Activated naive CD4-positive, alpha-beta T cell treated with anti-CD3 and anti-CD28 coated beads, Interleukin-2, amount 50 U/mL, for 16 hours (primary cell): Measurements from ENCODE around the gene TRAF3IP1.

Experiments used
- DNase-seq: peaks from one replicate; pipeline ENCODE4 v3.0.0-alpha.2; 2020

Gene TRAF3IP1

DNA sequence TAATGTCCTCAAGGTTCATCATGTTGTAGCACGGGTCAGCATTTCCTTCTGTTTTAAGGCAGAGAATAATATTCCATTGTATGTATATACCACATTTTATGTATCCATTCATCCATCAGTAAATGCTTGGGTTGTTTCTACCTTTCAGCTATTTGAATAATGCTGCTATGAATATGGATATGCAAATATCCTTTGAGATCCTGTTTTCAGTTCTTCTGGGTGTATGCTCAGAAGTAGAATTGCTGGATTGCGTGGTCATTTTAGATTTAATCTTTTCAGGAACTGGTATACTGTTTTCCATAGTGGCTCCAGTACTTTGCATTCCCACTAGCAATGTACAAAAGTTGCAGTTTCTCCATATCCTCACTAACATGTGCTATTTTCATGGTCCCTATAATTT lies 93.0 kb downstream of the TRAF3IP1 start:
- DNase-seq = no peak

DNA sequence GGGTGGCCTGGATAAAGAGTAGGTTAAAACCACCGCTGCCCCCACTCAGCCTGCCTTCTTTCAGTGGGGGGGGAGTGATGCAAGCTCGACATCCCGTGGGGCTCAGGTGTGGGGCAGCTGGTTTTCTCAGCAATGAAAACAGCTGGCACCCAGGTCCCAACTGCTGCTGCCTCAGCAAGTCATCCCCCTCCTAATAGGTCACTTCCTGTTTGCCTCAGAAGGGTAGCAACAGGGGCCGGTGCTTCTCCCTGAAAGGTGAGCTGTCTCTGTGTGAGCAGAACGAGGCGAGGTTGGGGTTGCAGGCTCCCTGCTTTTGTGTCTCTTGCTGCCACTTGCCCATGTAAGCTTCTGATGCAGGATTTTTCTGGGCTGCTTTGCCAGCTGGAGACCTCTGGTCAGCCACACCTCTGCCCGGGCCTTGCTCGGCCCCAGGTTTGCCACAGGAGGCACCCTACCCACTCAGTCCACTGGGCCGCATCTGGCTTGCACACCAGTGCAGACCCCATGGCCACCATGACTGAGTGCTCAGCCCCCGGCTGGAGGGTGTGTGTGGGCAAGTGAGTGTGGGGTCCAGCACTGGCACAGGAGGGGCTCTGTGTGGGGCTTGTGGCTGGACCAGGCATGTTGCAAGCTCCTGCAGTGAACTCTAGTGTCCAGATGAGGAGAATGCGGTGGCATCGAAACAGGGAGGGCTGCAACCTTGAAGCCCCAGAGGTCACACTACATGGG lies 94.9 kb downstream of the TRAF3IP1 start:
- DNase-seq = no peak

GRCh38 chr2:238415893-238416292 lies 95.6 kb downstream of the TRAF3IP1 start:
- no peak for DNase-seq

DNA sequence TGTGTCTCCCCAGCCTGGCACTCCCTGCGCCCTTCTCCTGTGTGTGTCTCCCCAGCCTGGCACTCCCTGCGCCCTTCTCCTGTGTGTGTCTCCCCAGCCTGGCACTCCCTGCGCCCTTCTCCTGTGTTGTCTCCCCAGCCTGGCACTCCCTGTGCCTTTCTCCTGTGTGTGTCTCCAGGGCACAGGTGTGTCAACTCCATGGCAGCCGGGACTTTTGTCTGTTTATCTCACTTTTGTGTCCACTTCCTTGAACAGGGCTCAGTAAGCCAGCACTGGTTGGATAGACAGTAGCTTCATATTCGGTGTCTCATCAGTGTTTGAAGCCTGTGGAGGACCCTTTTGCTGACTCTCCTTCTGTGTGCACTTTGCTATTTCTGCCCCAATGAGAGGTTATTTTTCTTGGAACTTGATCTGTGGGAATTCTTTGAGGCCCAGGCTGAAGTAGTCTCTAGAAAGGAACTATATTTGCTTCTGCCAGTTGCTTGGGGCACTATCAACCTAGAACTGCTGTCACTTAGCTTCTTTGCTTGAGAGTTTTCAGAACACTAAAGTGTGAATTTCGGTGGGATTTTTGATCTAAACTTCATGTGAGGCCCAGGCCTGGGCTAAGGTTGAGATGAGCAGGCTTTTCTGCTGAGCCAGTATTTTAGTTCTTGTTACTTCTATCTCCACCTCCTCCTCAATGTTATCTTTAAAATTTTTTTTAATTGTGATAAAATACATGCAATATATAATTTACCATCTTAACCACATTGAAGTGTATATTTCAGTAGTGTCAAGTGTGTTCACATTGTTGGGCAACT lies 98.1 kb downstream of the TRAF3IP1 start:
- no peak for DNase-seq

GRCh38 chr2:238418999-238419546 lies 98.8 kb downstream of the TRAF3IP1 start:
- no peak for DNase-seq

DNA sequence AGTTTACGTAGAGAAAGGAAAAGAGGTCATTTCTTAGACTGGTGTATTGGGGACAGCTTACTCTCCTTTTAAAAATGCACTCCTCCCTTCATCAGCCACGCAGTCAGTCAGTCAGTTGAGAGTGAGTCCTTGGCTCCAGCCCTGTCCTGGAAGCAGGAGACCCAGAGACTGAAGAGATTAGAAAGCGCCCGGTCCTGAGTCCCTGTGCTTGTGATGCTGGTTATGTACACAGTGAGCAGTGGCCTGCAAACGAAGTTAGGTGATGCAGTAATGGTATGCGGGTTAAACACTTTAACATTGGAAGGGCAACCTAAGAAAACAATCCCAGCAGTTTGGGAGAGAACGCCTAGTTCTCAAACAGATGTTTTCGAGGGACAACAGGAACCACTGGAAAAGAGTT lies 100.1 kb downstream of the TRAF3IP1 start:
- no peak for DNase-seq

GRCh38 chr2:238420878-238421694 lies 100.8 kb downstream of the TRAF3IP1 start:
- DNase-seq = no peak

DNA sequence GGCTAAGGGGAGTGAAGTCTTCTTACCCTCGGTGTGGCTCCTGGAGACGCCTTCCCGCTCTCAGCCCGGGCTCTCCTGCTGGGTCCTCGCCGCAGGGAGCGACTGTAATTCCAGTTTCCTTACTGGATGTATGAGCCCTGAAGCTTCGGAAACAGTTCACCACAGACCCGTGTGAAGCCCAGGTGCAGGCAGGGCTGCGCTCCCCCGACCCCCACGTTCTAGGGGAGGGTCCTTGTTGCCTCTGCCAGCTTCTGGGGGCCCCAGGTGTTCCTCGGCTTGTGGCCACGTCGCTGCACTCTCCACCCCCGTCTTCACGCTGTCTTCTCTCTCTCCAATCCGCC lies 101.3 kb downstream of the TRAF3IP1 start:
- no peak for DNase-seq

GRCh38 chr2:238422285-238422684 lies 102.0 kb downstream of the TRAF3IP1 start:
- DNase-seq = no peak

- no peak for DNase-seq
Observed at GRCh38 chr2:238422940-238423339, 102.6 kb downstream of the TRAF3IP1 start.

- no peak for DNase-seq
Observed at GRCh38 chr2:238423561-238424312, 103.4 kb downstream of the TRAF3IP1 start.

DNA sequence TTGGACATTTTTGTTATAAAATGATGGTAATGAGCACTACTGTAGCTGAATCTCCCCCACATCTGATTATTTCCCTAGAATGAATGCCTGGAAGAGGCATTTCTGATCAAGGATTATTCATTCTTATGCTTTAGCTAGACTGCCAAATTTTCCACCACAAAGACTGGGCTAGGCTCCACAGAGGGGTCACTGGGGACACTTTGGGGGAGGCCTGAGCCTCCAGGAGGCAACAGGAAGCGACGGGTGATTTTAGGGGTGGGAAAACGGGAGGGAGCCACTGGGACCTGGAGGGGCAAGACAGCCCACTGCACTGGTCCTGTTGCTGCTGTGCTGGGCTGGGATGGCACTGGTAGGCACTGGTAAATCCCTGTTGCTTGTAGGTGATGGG lies 104.0 kb downstream of the TRAF3IP1 start:
- no peak for DNase-seq

DNA sequence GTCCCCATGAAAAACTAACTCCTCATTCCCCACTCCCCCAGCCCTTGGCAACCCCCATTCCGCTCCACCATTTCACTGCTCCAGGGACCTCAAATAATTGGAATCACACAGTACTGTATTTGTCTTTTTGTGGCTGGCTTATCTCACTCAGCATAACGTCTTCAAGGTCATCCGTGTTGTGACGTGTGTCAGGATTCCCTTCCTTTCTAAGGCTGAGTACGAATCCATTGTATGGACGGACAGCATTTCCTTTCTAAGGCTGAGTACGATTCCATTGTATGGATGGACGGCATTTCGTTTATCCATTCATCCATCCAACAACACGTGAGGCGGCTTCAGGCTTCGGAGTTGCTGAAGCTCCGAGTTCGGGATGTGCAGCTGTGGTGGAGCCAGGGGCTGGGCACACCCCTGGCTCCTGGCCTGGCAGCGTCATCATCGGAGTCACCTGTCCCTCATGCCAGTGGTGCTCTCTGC lies 105.2 kb downstream of the TRAF3IP1 start:
- no peak for DNase-seq

DNA sequence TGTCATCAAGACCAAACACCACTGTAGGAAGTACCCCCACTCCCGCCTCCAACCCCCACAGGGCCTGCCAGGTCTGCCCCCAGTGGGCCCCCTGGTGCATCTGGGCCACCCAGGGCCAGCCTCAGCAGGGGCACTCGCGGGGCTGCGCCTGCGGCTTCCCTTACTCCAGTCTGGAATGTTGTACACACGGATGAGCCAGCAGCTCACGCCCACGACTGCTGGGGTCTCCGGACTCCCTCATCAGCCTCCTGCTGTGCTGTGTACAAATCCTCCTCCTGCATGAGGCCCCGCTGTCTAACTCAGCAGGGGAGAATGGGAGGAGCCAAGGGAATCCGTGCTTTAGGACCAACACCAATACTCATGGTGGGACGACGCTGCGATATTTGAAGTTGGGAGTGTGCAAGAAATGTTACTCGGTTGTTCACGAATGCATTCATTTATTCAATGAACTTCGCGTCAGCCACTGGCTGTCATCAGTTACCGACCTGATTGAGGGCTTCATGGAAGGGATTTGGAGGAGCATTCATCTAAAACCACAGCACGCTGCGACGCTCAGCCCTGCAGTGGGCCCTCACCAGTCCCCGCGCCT lies 105.8 kb downstream of the TRAF3IP1 start:
- DNase-seq = no peak

GRCh38 chr2:238426568-238427434 lies 106.5 kb downstream of the TRAF3IP1 start, which contains the start of gene ASB1:
ASB1 (plus strand) TSS chr2:238426927; CDS start chr2:238427071, 144 bp downstream.
- DNase-seq = peak; percentile 80

GRCh38 chr2:238427435-238428162 lies 107.3 kb downstream of the TRAF3IP1 start:
- DNase-seq = no peak

GRCh38 chr2:238428866-238429265 lies 108.5 kb downstream of the TRAF3IP1 start:
- DNase-seq = no peak

GRCh38 chr2:238430781-238431180 lies 110.5 kb downstream of the TRAF3IP1 start:
- no peak for DNase-seq

GRCh38 chr2:238431456-238431855 lies 111.1 kb downstream of the TRAF3IP1 start:
- no peak for DNase-seq

- DNase-seq = no peak
Observed at GRCh38 chr2:238433300-238433915, 113.1 kb downstream of the TRAF3IP1 start.
